ENCODE results near the gene ADGRV1. TPM values are rescaled to one million over a fixed set of nuclear protein-coding genes. Genes with fewer than 3 reads are reported as not detected.

The ADGRV1 gene
- total RNA-seq, 2 donors from 2014 or later = 16.4 to 20.9 TPM

DNA sequence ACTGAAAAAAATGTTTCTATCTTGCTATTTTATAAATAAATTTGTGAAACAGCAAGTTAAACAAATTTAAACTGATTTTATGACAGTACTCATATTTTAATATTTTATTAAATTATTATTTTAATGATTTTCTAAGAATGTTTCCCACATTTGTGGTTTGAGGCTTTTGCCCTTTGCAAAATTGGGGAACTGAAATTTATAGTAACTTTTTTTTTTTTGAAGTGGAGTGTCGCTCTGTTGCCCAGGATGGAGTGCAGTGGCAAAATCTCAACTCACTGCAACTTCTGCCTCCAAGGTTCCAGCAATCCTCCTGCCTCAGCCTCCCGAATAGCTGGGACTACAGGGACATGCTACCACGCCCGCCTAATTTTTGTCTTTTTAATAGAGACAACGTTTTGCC is 7.2 kb upstream of the ADGRV1 start:
- no peak overlapping the region for H3K4me3 ChIP-seq
- H3K27ac ChIP-seq = no peak overlapping the region
- no peaks in the 10 kb centered on the region for H3K36me3 ChIP-seq
- no peaks in the 10 kb centered on the region for H3K27me3 ChIP-seq (replicated peaks; ENCODE audit: insufficient read depth)
- intact Hi-C loops (cut with DNase I) = no loop called here
- no peaks in the 10 kb centered on the region for H3K4me1 ChIP-seq (replicated peaks)
- DNase-seq (ENCODE audit: low spot score) = no peak
- TF ChIP-seq CTCF (IDR thresholded peaks at IDR 0.05) (no peak), POLR2A (IDR thresholded peaks at IDR 0.05) (no peak), POLR2AphosphoS5 (IDR thresholded peaks at IDR 0.05) (no peak)
- H3K9me3 ChIP-seq = no peaks in the 10 kb centered on the region
- WGBS = 90% methylated on average over 5 of the region's 5 CpGs

DNA sequence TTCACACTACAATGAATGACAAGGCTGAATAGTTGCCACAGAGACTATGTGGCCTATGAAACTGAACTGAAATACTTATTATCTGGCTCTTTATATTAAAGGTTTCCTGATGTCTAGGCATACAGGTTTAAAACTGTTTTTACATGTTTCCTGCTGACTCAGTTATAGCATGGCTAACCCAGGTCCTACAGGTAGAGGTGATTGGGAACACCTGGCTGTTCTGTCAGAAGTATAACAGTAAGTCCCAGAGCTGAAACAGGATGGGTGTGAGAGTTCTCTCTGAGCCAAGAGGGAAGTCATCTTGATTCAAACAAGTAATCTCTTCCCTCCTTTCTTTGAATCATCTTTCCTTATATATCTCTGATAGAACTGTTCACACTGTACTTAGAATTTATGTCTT is 4.9 kb upstream of the ADGRV1 start:
- intact Hi-C loops (cut with DNase I) = no loop called here
- Histone ChIP-seq H3K4me3 (no peak overlapping the region), H3K27ac (no peak overlapping the region), H3K27me3 (replicated peaks; ENCODE audit: insufficient read depth) (no peaks in the 10 kb centered on the region), H3K36me3 (no peaks in the 10 kb centered on the region), H3K4me1 (replicated peaks) (no peaks in the 10 kb centered on the region), H3K9me3 (no peaks in the 10 kb centered on the region)
- DNase-seq (ENCODE audit: low spot score) = no peak
- TF ChIP-seq POLR2AphosphoS5 (IDR thresholded peaks at IDR 0.05) (no peak), CTCF (IDR thresholded peaks at IDR 0.05) (no peak), POLR2A (IDR thresholded peaks at IDR 0.05) (no peak)

GRCh38 chr5:90554358-90555006 is 4.1 kb upstream of the ADGRV1 start:
- H3K4me1 ChIP-seq (replicated peaks) = no peaks in the 10 kb centered on the region

DNA sequence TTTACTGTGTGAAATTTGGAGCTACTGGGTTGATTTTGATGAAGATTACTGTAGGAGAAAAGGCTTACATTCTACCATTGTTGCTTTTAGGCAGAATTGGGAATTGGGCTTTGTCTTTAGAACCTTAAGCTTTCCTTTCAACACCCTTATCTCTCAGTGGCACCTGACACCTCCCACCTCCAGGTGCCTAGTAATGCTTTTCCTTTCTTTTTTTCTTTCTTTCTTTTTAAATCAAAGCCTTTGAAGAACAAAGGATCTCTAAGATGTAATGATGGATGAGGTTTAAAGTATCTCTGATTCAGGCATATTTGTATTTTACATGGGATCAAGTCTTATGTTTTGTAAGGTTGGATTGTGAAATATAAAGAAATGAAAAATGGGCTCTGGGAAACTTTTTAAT is 2.9 kb upstream of the ADGRV1 start:
- no peak for TF ChIP-seq POLR2AphosphoS5 (IDR thresholded peaks at IDR 0.05)
- TF ChIP-seq POLR2A (IDR thresholded peaks at IDR 0.05) = no peak
- TF ChIP-seq CTCF (IDR thresholded peaks at IDR 0.05) = no peak
- H3K4me3 ChIP-seq = no peak overlapping the region
- no peak overlapping the region for H3K27ac ChIP-seq
- H3K4me1 ChIP-seq (replicated peaks) = no peaks in the 10 kb centered on the region
- no peaks in the 10 kb centered on the region for H3K36me3 ChIP-seq
- no peak for DNase-seq (ENCODE audit: low spot score)
- intact Hi-C loops (cut with DNase I) = no loop called here
- no peaks in the 10 kb centered on the region for H3K27me3 ChIP-seq (replicated peaks; ENCODE audit: insufficient read depth)
- H3K9me3 ChIP-seq = no peaks in the 10 kb centered on the region

More at GRCh38 chr5:90554358-90555006, 4.1 kb upstream of the ADGRV1 start:
- intact Hi-C loops (cut with DNase I) = no loop called here
- Histone ChIP-seq H3K36me3 (no peaks in the 10 kb centered on the region), H3K4me3 (no peak overlapping the region), H3K9me3 (no peaks in the 10 kb centered on the region), H3K27me3 (replicated peaks; ENCODE audit: insufficient read depth) (no peaks in the 10 kb centered on the region), H3K27ac (no peak overlapping the region)
- 80% methylated on average over 4 of the region's 4 CpGs for WGBS
- DNase-seq (ENCODE audit: low spot score) = no peak
- TF ChIP-seq POLR2AphosphoS5 (IDR thresholded peaks at IDR 0.05) (no peak), POLR2A (IDR thresholded peaks at IDR 0.05) (no peak), CTCF (IDR thresholded peaks at IDR 0.05) (no peak)

- no peaks in the 10 kb centered on the region for H3K36me3 ChIP-seq
- H3K9me3 ChIP-seq = no peaks in the 10 kb centered on the region
- DNase-seq (ENCODE audit: low spot score) = no peak
- no peak overlapping the region for H3K4me3 ChIP-seq
- H3K27me3 ChIP-seq (replicated peaks; ENCODE audit: insufficient read depth) = no peaks in the 10 kb centered on the region
- no peak for TF ChIP-seq CTCF (IDR thresholded peaks at IDR 0.05)
- no peak for TF ChIP-seq POLR2AphosphoS5 (IDR thresholded peaks at IDR 0.05)
- TF ChIP-seq POLR2A (IDR thresholded peaks at IDR 0.05) = no peak
- H3K4me1 ChIP-seq (replicated peaks) = no peaks in the 10 kb centered on the region
- no peak overlapping the region for H3K27ac ChIP-seq
- intact Hi-C loops (cut with DNase I) = no loop called here
- WGBS = 29% methylated on average over 9 of the region's 9 CpGs
Measured at GRCh38 chr5:90557391-90557790, 1.2 kb upstream of the ADGRV1 start.

All from prostate gland (tissue), 2 donors.